LNCAP (cell line): Measurements from ENCODE around the gene DNASE2.

Source experiments
- CTCF ChIP-seq: fragments of 450-650 bp; IDR thresholded peaks from 2 replicates; pipeline ENCODE4 v1.5.1; 2017; ENCODE audit warnings: mild to moderate bottlenecking

DNASE2 gene

GRCh38 chr19:12838886-12839756 lies 42.1 kb downstream of the DNASE2 start:
- TF ChIP-seq CTCF, result no peak

- TF ChIP-seq CTCF, result peak; percentile 89
These were observed 42.9 kb downstream of the DNASE2 start, which contains the start of gene MAST1 for GRCh38 chr19:12838182-12838885. Gene MAST1 (plus strand): TSS chr19:12838515. CDS start chr19:12838573, 58 bp downstream.

GRCh38 chr19:12837225-12837624 lies 44.0 kb downstream of the DNASE2 start:
- no peak for TF ChIP-seq CTCF

GRCh38 chr19:12836529-12836863 lies 44.8 kb downstream of the DNASE2 start:
- TF ChIP-seq CTCF, result no peak

DNA sequence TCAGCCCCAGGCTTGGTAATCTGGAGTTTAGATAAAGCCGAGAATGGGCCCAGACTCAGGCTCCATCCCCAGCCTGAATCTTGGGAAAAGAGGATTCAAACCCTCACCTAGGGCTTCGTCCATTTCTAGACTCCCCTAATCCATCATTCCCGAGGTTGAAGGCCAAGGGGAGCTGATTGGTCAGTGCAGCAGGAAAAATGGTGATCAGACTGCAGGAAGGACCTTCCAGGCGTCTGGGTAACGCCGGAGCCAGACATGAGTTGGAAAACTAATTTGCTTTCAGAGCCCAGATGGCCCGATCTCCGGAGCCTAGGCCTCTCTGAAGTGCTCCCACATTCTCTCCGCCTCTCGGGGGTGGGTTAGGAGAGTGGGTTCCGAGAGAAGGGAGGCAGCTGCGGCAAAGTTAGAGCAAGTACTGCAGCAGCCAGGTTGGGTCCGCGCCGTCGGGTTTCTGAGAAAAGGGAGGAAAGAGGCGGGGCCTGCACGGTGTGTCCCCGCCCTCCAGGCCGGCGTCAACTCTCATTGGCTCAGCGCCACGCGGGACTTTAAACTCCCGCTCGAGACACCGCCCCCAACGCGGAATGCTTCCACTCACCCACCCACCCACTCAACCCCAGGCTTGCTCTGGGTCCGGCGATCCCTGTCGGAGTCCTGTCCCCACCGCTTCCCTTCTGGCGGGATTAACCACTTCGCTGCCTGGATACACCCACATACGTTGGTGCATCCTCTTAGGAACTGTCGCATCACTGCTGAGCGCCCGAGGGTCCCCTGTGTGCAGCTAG lies 46.1 kb downstream of the DNASE2 start:
- no peak for TF ChIP-seq CTCF

- TF ChIP-seq CTCF, result no peak
These were observed 46.7 kb downstream of the DNASE2 start, which contains the start of gene RTBDN for GRCh38 chr19:12834566-12834943. Gene RTBDN (minus strand): TSS chr19:12834579. CDS start chr19:12829979, 4,600 bp downstream.
